GM12891 (cell line): ENCODE data around the gene DTD1.

Experiments used
- POLR2A ChIP-seq: IDR thresholded peaks from 2 replicates; pipeline ENCODE4 v1.6.1; 2011; ENCODE audit warnings: low read depth, low read length, control low read depth
- TAF1 ChIP-seq: IDR thresholded peaks from 2 replicates; pipeline ENCODE4 v1.6.1; 2011; ENCODE audit warnings: low read depth, low read length, control low read depth

DNA sequence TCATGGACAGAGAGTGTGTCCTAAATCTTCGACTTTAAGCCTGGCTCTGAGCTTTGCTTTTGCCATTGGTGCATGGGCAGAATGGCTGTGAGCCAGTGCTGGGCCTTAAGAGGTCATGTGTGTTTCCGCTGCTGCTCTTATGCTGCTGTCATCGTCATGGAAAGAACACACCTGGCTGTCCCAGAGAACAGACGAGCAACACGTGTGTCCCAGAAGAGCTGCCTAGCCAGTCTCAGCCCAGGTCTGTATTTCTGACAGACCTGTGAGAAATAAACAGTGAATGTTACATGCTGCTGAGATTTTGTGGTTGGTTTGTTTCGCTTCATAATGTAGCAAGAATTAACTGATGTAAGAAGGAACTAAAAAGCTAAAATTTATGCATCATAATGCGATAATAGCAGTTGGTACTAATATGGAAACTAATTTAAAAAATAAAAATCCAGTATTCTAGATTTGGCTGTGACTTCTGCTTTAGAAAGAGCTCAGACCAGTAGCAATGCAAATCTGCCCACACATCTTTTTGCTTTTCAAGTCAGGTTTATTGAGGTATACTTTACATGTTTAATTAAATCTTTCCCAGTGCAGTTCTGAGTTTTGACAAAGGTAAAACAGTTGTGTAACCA lies 214.3 kb downstream of the DTD1 start:
- TF ChIP-seq POLR2A (no peak), TAF1 (no peak)
